Measurements from ENCODE around the gene STK35. TPM values are rescaled to one million over a fixed set of nuclear protein-coding genes. Genes with fewer than 3 reads are reported as not detected.

The STK35 gene
- total and polyA plus RNA-seq, 2 of the 13 experiments (the other 11 are each of a cell fraction or from before 2014, with no cell fraction given), result 27.4 to 29.8 TPM

GRCh38 chr20:2101865-2102584 lies 398 bp downstream of the STK35 start (continued):
- TF ChIP-seq, protein P1, sequence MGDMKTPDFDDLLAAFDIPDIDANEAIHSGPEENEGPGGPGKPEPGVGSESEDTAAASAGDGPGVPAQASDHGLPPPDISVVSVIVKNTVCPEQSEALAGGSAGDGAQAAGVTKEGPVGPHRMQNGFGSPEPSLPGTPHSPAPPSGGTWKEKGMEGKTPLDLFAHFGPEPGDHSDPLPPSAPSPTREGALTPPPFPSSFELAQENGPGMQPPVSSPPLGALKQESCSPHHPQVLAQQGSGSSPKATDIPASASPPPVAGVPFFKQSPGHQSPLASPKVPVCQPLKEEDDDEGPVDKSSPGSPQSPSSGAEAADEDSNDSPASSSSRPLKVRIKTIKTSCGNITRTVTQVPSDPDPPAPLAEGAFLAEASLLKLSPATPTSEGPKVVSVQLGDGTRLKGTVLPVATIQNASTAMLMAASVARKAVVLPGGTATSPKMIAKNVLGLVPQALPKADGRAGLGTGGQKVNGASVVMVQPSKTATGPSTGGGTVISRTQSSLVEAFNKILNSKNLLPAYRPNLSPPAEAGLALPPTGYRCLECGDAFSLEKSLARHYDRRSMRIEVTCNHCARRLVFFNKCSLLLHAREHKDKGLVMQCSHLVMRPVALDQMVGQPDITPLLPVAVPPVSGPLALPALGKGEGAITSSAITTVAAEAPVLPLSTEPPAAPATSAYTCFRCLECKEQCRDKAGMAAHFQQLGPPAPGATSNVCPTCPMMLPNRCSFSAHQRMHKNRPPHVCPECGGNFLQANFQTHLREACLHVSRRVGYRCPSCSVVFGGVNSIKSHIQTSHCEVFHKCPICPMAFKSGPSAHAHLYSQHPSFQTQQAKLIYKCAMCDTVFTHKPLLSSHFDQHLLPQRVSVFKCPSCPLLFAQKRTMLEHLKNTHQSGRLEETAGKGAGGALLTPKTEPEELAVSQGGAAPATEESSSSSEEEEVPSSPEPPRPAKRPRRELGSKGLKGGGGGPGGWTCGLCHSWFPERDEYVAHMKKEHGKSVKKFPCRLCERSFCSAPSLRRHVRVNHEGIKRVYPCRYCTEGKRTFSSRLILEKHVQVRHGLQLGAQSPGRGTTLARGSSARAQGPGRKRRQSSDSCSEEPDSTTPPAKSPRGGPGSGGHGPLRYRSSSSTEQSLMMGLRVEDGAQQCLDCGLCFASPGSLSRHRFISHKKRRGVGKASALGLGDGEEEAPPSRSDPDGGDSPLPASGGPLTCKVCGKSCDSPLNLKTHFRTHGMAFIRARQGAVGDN (CRISPR knock-in tag; IDR thresholded peaks at IDR 0.05), result peak; percentile 90
- TF ChIP-seq ZNF280D (CRISPR knock-in tag; IDR thresholded peaks at IDR 0.05), result 0 out of 2 replicates have a peak, but pooled peaks have one; percentile 8
- TF ChIP-seq KMT2A (CRISPR knock-in tag; IDR thresholded peaks at IDR 0.05), result peak; percentile 78; the same call in 1 of the 2 replicates
- peak; percentile 55; the same call in 1 of the 2 replicates for TF ChIP-seq SP5 (CRISPR knock-in tag; IDR thresholded peaks at IDR 0.05; ENCODE audit: borderline replicate concordance, low read depth)
- TF ChIP-seq ZNF557 (CRISPR knock-in tag; IDR thresholded peaks at IDR 0.05), result peak; percentile 89; the same call in 1 of the 2 replicates
- TF ChIP-seq TMF1 (CRISPR knock-in tag; IDR thresholded peaks at IDR 0.05; ENCODE audit: low read depth), result no peak; the same call in 1 of the 2 replicates
- peak; percentile 94 for TF ChIP-seq ETV5 (CRISPR knock-in tag; IDR thresholded peaks at IDR 0.05; ENCODE audit: borderline replicate concordance)
- no peak for TF ChIP-seq FUBP1 (CRISPR knock-in tag; IDR thresholded peaks at IDR 0.05; ENCODE audit: borderline replicate concordance)
- peak; percentile 92 for TF ChIP-seq ZFY (CRISPR knock-in tag; IDR thresholded peaks at IDR 0.05)
- peak; percentile 28; the same call in 1 of the 2 replicates for TF ChIP-seq ZBTB7A (CRISPR knock-in tag; IDR thresholded peaks at IDR 0.05)
- TF ChIP-seq, protein P2, sequence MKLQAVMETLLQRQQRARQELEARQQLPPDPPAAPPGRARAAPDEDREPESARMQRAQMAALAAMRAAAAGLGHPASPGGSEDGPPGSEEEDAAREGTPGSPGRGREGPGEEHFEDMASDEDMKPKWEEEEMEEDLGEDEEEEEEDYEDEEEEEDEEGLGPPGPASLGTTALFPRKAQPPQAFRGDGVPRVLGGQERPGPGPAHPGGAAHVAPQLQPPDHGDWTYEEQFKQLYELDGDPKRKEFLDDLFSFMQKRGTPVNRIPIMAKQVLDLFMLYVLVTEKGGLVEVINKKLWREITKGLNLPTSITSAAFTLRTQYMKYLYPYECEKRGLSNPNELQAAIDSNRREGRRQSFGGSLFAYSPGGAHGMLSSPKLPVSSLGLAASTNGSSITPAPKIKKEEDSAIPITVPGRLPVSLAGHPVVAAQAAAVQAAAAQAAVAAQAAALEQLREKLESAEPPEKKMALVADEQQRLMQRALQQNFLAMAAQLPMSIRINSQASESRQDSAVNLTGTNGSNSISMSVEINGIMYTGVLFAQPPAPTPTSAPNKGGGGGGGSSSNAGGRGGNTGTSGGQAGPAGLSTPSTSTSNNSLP (IDR thresholded peaks at IDR 0.05; ENCODE audit: low read depth, low read length), result no peak
- peak; percentile 74 to 83; a peak in 1 of 4 replicates for TF ChIP-seq KLF16 (CRISPR knock-in tag; IDR thresholded peaks at IDR 0.05)
- TF ChIP-seq IRF9 (CRISPR knock-in tag; IDR thresholded peaks at IDR 0.05; ENCODE audit: borderline replicate concordance), result peak; percentile 8
- no peak for TF ChIP-seq MAFF (IDR thresholded peaks at IDR 0.05; ENCODE audit: low read depth, low read length)
- TF ChIP-seq SMAD3 (CRISPR knock-in tag; IDR thresholded peaks at IDR 0.05), result peak; percentile 87
- TF ChIP-seq ZNF598 (CRISPR knock-in tag; IDR thresholded peaks at IDR 0.05; ENCODE audit: borderline replicate concordance), result peak; percentile 92; the same call in 1 of the 2 replicates

Measured in HepG2 (cell line).